Measurements from ENCODE around the gene INSIG1. TPM values are rescaled to one million over a fixed set of nuclear protein-coding genes. Genes with fewer than 3 reads are reported as not detected.
A peak's percentile ranks its signal among the peaks of the same experiment; 100 is the strongest.

The INSIG1 gene
- total RNA-seq, 2 donors from 2014 or later = 68.9 to 94.0 TPM

DNA sequence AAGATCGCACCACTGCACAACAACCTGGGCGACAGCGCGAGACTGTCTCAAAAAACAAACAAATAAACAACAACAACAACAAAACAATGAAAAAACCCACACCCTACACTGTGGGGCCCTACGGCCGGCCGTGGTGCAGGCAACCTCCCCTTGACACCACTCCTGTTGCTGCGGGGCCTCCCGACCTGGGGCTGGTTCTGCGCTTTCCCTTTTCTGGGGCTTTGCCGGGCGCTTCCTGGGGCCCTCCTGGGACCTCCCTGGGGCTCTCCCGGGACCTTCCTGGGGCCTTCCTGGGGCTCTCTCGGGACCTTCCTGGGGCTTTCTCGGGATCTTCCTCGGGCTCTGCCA is 46.6 kb downstream of the INSIG1 start:
- no peaks in the 10 kb centered on the region for H3K9me3 Mint-ChIP-seq
- H3K27ac Mint-ChIP-seq = no peak overlapping the region
- ATAC-seq (peak in 1 of 2 donors; percentile 7), DNase-seq (ENCODE audit: low spot score in 2 of 2) (no peak)
- H3K36me3 Mint-ChIP-seq = no peaks in the 10 kb centered on the region

DNA sequence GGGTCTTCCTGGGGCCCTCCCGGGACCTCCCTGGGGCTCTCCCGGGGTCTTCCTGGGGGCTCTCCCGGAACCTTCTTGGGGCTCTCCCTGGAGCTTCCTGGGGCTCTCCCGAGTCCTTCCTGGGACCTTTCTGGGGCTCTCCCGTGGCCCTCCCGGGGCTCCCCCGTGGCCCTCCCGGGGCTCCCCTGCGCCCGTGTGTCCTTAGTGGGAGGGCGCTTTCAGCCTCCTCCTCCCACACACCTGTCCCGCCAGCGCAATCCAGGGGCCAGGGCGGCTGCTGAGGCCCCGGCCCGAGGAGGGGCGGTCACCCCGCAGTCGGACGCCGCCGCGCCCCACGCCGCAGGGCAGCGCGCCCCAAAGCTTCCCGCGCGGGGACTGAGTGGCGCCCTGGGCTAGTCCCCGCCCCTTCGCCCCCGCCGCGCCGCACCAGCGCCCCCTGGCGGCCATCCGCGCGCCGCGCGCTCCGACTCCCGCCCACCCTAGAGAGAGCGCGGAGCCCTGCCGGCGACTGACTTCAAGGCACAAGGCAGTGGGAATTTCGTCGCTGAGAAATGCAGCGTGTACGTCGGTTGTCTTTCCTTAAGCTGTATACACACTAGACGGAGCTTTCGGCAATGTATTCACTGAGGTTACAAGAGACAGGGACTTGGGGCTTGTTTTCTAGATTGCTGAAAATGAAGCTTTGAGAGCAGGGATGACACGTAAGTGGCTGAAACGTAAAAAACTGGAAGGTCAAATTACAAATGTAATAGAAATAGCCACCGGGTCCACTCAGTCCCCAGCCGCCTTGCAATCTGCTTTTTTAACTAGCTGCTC is 47.1 kb downstream of the INSIG1 start:
- DNase-seq (ENCODE audit: low spot score in 2 of 2) (peak; percentile 86 to 91), ATAC-seq (peak; percentile 84 to 96)
- H3K9me3 Mint-ChIP-seq = no peaks in the 10 kb centered on the region
- no peak overlapping the region for H3K27ac Mint-ChIP-seq
- H3K36me3 Mint-ChIP-seq = no peaks in the 10 kb centered on the region

DNA sequence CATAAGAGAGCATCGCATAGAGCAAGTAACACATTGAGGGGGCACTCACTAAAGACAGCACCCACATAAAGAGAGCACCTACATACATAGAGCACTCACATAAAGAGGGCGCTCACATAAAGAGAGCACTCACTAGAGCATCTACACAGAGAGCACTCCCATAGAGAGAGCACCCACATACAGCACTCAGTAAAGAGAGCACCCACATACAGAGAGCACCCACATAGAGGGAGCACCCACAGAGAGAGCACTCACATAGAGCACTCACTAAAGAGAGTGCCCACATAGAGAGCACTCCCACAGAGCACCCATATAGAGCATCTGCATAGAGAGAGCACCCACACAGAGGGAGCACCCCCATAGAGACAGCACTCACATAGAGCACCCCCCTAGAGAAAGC is 47.8 kb downstream of the INSIG1 start:
- H3K36me3 Mint-ChIP-seq = no peaks in the 10 kb centered on the region
- no peak overlapping the region for H3K27ac Mint-ChIP-seq
- peak in 1 of 2 donors; percentile 23 for ATAC-seq
- no peak for DNase-seq (ENCODE audit: low spot score in 2 of 2)
- H3K9me3 Mint-ChIP-seq = no peaks in the 10 kb centered on the region

DNA sequence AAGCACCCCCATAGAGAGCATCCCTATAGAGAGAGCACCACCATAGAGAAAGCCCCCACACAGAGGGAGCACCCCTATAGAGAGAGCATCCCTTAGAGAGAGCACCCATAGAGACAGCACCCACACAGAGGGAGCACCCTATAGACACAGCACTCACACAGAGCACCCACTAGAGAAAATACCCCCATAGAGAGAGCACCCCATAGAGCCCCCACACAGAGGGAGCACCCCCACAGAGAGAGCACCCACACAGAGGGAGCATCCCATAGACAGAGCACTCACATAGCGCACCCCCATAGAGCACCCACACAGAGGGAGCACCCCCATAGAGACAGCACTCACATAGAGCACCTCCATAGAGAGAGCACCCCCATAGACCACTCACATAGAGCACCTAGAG is 48.6 kb downstream of the INSIG1 start:
- H3K9me3 Mint-ChIP-seq = no peaks in the 10 kb centered on the region
- DNase-seq (ENCODE audit: low spot score in 2 of 2) = no peak
- ATAC-seq = no peak

DNA sequence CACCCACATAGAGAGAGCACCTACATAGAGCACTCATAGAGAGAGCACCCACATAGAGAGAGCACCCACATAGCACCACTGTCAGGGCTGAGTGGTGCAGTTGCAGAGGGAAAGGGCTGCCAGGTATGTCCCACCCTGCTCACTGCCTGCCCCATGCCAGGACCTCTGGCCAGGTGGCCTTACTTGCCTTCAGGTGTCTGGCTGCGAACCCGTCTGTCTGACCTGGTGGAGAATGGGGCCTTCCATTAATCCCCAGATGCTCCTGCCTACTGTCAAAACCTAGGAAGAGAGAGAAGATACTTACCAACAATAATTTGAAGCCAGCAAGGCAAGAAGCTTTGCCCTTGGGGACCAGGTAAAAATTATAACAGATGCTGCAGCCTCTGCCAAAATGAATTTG is 51.1 kb downstream of the INSIG1 start:
- H3K36me3 Mint-ChIP-seq = no peaks in the 10 kb centered on the region
- no peaks in the 10 kb centered on the region for H3K9me3 Mint-ChIP-seq
- ATAC-seq (no peak), DNase-seq (ENCODE audit: low spot score in 2 of 2) (no peak)
- H3K27ac Mint-ChIP-seq = no peak overlapping the region

More for the DNA sequence above, 48.6 kb downstream of the INSIG1 start:
- Mint-ChIP-seq H3K27ac (no peak overlapping the region), H3K36me3 (no peaks in the 10 kb centered on the region)

DNA sequence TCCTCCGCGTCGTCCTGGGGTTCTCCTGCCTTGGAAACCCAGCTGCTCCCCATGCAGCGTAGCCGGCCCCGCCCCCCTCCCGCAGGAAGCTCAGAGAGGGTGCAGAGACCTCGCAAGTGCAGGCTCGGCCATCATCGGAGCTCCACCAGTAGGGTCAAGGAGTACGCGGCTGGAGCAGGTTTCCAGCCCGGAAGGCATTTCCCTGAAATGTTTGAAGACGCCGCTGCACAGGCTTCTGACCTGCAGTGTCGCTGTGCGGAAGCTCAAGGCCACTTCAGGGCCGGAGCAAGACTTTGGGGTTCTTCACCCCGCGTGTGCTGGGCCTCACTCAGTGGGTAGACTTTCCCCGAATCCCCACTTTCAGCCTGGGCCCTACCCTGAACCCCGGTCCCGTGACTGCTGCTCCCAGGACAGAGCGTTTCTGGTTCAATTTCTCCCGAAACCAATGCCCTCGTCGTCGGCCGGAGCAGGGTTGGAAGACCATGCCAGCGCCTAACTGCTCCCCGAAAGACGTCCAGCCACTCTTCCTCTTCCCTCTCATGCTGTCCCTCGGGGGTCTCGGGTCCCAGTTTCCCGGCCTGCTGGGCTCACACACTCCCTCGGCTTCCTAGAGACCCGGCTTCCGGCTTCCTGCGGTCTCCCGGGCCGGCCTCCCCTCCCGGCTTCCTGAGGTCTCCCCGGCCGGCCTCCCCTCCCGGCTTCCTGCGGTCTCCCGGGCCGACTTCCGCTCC is 52.1 kb downstream of the INSIG1 start:
- H3K9me3 Mint-ChIP-seq = peaks cover 0 to 4% of the 10 kb centered on the region in 2 donors
- DNase-seq (ENCODE audit: low spot score in 2 of 2) (no peak), ATAC-seq (no peak)
- no peak overlapping the region for H3K27ac Mint-ChIP-seq
- H3K36me3 Mint-ChIP-seq = no peaks in the 10 kb centered on the region

DNA sequence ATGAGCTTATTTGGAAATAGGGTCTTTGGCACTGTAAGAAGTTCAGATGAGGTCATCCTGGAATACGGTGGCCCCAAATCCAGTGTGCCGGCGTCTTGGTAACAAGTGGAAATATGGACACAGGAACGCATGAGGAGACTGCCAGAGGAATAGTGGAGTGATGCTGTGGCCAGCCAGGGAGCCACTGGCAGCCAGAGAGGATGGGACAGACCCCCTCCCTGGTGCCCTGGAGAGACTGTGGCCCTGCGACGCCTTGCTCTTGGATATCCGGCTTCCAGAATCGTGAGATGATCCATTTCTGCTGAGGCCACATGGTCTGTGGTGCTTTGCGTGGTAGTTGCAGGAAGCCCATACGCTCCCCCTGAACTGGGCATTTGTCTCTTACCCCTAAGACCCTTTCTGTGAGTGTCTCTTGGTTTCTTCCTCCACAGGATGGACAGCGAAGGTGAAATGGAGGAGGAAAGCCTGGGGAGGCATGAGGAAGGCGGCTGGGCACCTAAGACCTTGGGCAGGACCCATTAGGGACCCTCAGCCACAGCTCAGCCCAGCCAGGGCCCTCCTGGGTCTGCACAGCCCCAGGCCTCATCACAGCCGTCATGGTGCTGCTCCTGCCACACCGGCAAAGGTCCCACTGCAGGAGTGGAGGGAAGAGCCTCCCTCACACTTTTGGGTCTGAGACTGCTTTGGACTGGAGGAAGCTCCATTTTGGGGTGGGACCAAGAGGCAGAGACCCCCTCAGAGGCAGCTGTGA is 53.6 kb downstream of the INSIG1 start:
- Mint-ChIP-seq H3K9me3 (peaks cover 0 to 5% of the 10 kb centered on the region in 2 donors), H3K36me3 (no peaks in the 10 kb centered on the region), H3K27ac (no peak overlapping the region)
- DNase-seq (ENCODE audit: low spot score in 2 of 2) = no peak
- no peak for ATAC-seq

DNA sequence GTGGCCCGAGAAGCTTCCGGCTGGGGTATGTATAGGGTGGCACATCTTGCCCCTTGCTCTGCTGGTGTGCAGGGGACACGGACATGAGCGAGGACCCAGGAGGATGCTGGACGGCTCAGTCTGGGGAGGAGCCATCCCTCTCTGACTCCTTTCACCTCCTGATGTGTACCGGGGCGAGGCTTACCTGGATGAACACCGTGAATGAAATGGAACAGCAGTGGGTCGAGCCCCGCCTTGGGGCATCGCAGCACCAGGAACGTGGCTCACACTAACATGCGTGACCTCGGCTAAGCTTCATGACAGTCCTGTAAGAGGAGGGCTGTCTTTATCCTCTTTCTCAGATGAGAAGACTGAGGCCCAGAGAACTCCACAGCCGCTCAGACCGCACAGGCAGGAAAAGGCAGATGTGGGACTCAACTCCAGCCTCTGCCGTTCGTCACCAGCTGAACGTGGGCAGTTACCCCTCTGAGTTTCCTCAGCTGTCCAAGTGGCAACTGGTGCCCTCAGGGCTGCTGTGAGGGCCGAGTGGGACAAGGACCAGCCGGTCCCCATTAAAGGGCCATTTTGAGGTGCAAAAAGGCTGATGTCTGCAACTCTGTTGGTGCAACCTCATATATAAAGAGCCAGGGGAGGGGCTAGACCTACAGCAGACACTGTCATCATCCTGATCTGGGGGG is 54.5 kb downstream of the INSIG1 start:
- Mint-ChIP-seq H3K9me3 (peaks cover 0 to 5% of the 10 kb centered on the region in 2 donors), H3K27ac (no peak overlapping the region)
- ATAC-seq = no peak

DNA sequence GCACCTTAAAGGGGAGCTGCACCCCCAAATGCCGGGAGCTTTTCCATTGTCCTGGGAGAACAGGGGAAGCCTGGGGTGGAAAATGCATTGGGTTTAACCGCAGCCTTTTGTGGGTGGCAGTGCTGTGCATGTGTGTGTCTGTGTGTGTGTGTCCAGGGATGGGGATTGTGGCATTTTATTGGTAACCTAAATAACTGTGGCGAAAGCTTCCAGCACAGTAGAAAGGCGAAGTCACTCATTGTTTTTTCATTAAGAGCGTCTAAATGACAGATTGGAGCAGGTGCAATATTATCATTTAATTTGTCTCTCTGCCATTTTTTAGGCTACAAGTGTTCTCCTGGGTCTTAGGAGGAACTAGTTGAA is 55.1 kb downstream of the INSIG1 start:
- Mint-ChIP-seq H3K27ac (no peak overlapping the region), H3K9me3 (peaks cover 0 to 5% of the 10 kb centered on the region in 2 donors), H3K36me3 (no peaks in the 10 kb centered on the region)
- no peak for DNase-seq (ENCODE audit: low spot score in 2 of 2)
- no peak for ATAC-seq

More for the DNA sequence above, 54.5 kb downstream of the INSIG1 start:
- H3K36me3 Mint-ChIP-seq = no peaks in the 10 kb centered on the region
- DNase-seq (ENCODE audit: low spot score in 2 of 2) = no peak

DNA sequence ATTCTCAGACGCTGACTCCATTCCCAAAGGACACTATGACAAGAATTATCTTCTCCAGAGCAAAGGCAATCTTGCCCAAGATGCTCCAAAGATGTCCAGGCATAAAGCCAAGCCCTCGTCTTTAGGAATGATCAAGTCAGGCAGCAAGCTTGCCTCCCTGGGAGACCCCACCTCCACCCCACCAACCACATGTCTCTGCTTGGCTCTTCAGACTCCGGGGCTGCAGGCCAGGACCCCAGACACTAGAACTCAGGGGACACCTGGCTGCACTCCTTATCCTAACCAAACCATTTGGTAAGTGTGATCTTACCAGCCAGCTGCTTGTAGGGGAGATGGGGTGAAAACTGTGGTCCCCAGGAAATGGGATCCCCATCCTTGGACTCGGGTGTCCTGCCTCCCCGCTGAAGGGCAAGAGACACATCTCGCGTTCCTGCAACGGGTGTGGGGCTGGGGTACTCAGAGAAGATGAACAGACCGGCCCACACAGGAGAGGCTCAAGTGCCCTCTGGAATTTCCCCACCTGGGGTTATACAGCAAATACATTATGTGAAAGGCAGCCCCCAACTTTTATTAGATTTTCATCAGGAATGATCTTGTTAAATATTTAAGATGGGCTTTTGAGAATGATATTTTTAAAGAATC is 55.7 kb downstream of the INSIG1 start:
- Mint-ChIP-seq H3K36me3 (no peaks in the 10 kb centered on the region), H3K9me3 (peaks cover 0 to 5% of the 10 kb centered on the region in 2 donors), H3K27ac (no peak overlapping the region)
- no peak for ATAC-seq
- DNase-seq (ENCODE audit: low spot score in 2 of 2) = no peak

DNA sequence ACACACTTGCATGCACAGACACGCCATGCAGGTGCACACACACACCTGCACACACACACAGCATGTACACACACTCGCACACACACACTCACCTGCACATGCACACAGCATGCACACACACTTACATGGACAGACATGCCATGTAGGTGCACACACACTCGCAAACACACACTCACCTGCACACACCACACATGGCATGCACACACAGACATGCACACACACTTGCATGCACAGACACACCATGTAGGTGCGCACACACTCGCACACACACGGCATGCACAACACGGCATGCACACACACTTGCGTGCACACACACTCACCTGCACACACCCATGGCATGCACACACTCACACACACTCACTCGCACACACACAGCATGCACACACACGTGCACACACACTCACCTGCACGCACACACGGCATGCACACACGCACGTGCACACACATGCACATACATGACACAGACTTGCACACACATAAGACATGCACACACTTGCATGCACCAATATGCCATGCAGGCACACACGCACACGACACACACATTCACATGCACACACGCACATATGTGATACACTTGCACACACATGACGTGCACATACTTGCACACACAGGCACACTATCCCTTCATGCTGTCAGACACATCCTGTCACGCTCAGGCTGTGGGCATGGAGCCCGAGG is 56.8 kb downstream of the INSIG1 start:
- ATAC-seq (no peak), DNase-seq (ENCODE audit: low spot score in 2 of 2) (no peak)
- no peak overlapping the region for H3K27ac Mint-ChIP-seq
- no peaks in the 10 kb centered on the region for H3K36me3 Mint-ChIP-seq
- H3K9me3 Mint-ChIP-seq = peaks cover 0 to 5% of the 10 kb centered on the region in 2 donors

DNA sequence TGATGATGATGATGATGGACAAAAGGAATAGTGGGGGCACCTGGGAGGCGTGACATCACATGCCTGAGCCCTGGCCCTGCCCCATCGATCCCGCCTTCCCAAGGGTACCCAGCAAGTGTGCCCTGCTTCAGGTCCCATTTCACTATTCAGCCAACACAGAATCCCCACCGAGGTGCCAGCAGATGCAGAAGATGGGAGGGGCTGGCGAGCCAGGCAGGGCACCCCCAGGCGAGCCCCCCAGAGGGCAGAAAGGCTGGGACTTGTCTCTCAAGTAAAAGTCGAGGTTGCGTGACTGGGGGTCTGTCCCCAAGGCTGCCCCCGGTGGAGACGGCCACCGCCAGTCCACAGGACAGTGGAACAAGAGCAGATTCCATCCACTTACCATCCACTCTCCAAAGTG is 57.5 kb downstream of the INSIG1 start:
- H3K36me3 Mint-ChIP-seq = no peaks in the 10 kb centered on the region
- DNase-seq (ENCODE audit: low spot score in 2 of 2) (no peak), ATAC-seq (no peak)

DNA sequence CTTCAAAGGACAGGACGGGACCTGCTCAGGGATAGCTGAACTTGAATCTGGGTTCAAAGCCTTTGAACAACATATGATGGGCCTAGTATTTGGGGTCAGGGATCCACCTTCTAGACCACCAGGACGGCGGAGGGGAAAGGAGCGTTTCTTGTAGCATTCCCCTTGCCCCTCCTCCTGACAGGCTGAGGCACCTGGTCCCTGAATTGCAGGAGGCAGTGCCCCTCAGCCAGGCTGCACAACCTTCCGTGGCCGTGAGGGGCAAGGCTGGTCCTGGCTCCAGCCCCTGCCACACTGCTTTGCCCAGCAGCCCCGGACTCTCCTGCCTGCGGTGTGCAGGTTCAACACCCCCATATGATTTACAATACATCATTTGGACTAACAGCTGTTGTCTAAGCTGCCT is 58.1 kb downstream of the INSIG1 start:
- no peak for ATAC-seq
- H3K9me3 Mint-ChIP-seq = peaks cover 0 to 5% of the 10 kb centered on the region in 2 donors

More for the DNA sequence above, 57.5 kb downstream of the INSIG1 start:
- Mint-ChIP-seq H3K27ac (no peak overlapping the region), H3K9me3 (peaks cover 0 to 5% of the 10 kb centered on the region in 2 donors)

DNA sequence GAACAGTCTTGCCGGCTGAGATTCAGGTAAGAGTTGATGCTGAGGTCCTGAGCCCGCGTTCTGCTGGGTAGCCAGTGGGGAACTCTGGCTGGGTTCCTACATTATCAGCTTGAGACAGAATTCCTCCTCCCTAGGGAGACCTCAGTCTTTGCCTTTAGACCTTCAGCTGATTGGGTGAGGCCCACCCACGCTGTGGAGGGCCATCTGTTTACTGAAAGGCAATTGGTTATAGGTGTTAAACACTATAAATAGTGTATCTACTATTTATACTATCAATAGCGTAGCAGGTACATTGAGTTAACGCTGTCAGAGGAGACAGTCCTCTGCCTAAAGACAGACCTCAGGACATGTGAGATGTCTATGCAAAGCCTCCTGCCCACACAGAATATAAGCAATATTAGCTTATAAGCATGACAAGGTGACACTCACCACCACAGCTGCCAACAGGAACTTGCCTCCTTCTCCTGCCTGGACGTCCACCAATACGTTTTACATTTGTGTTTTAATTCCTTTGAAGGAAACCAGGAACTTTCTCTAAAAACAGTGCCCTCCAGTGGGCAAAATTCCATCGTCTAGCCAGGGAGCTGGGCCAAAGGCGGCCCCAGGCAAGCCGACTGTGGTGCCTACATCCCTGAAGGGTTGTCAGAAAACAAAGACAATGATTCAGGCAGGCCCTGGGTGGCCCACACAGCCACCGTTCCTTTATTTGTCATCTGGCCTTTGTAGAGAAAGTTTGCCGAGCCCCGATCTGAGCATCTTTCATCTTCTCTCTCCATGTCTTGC is 58.8 kb downstream of the INSIG1 start:
- Mint-ChIP-seq H3K27ac (no peak overlapping the region), H3K36me3 (no peaks in the 10 kb centered on the region), H3K9me3 (peaks cover 0 to 5% of the 10 kb centered on the region in 2 donors)
- no peak for ATAC-seq
- no peak for DNase-seq (ENCODE audit: low spot score in 2 of 2)

More for the DNA sequence above, 58.1 kb downstream of the INSIG1 start:
- Mint-ChIP-seq H3K36me3 (no peaks in the 10 kb centered on the region), H3K27ac (no peak overlapping the region)
- DNase-seq (ENCODE audit: low spot score in 2 of 2) = no peak

DNA sequence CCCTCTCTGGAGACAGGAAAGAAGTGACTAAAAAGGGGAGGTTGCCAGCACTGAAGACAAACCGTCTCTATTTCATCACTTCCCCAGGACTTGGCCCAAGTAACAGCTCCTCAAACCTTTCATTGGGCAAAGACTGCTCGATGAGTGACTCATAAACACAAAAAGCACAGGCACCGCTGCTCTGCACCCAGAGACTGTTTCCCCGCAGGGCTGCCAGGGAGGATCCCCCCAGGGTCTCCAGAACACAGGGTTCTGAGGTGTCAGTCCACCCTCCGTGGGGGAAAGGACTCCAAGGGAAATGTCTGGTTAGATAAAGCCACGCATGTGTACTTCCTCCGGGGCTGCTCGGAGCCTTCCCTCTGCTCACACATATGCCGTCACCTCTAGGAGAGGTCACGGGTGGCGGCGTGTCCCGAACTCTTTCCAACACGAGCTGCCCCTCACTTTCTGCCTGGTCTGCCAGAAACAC is 59.9 kb downstream of the INSIG1 start:
- Mint-ChIP-seq H3K36me3 (no peaks in the 10 kb centered on the region), H3K9me3 (peaks cover 0 to 5% of the 10 kb centered on the region in 2 donors), H3K27ac (no peak overlapping the region)
- DNase-seq (ENCODE audit: low spot score in 2 of 2) (no peak), ATAC-seq (no peak)
